Activated CD4-positive, CD25-positive, alpha-beta regulatory T cell (primary cell): Measurements from ENCODE around the gene MMS19.
A peak's percentile ranks its signal among the peaks of the same experiment; 100 is the strongest.
"Not testable (repeated sequence)": the region's sequence is repeated elsewhere in the genome, so short reads cannot be mapped to it uniquely, and the experiment has no call there.

ENCODE experiments used
- DNase-seq, 4 experiments: peaks; one replicate each; lab custom pipeline; 2025; lab: John Stamatoyannopoulos, UW

The MMS19 gene

GRCh38 chr10:97498076-97498840 is at the start of gene MMS19:
TSS of gene MMS19 (minus strand) at chr10:97498422. CDS start at chr10:97498384, 38 bp downstream.
- peak; percentile 99 to 100 (median 99) for DNase-seq

- DNase-seq, result no peak
Observed at GRCh38 chr10:97547962-97548361, 49.7 kb upstream of the MMS19 start.

GRCh38 chr10:97547271-97547600 is 49.0 kb upstream of the MMS19 start:
- DNase-seq, result no peak

GRCh38 chr10:97546456-97547270 is 48.4 kb upstream of the MMS19 start:
- no peak for DNase-seq

- DNase-seq, result no peak
Observed at GRCh38 chr10:97543025-97543546, 44.9 kb upstream of the MMS19 start.

- DNase-seq, result no peak
Observed at GRCh38 chr10:97542169-97543024, 44.2 kb upstream of the MMS19 start.

GRCh38 chr10:97540669-97541500 is 42.7 kb upstream of the MMS19 start:
- no peak for DNase-seq

GRCh38 chr10:97539523-97540200 is 41.4 kb upstream of the MMS19 start:
- no peak for DNase-seq

GRCh38 chr10:97538839-97539238 is 40.6 kb upstream of the MMS19 start:
- DNase-seq, result no peak

GRCh38 chr10:97538411-97538810 is 40.2 kb upstream of the MMS19 start:
- no peak for DNase-seq

- DNase-seq, result no peak
Observed at GRCh38 chr10:97537186-97537869, 39.1 kb upstream of the MMS19 start.

- DNase-seq, result no peak
Observed at GRCh38 chr10:97534746-97535367, 36.6 kb upstream of the MMS19 start.

- DNase-seq, result no peak
Observed at GRCh38 chr10:97533888-97534287, 35.7 kb upstream of the MMS19 start.

GRCh38 chr10:97532935-97533671 is 34.9 kb upstream of the MMS19 start:
- DNase-seq, result no peak

- DNase-seq, result no peak
Observed at GRCh38 chr10:97531401-97531986, 33.3 kb upstream of the MMS19 start.

- DNase-seq, result no peak
Observed at GRCh38 chr10:97529685-97530465, 31.7 kb upstream of the MMS19 start.

GRCh38 chr10:97528876-97529275 is 30.7 kb upstream of the MMS19 start:
- DNase-seq, result not testable (repeated sequence)

GRCh38 chr10:97525683-97526110 is 27.5 kb upstream of the MMS19 start:
- no peak for DNase-seq
